GM12801 (cell line): ENCODE data around the gene TMBIM6.

Experiments used
- TF ChIP-seq, protein P1 (sequence below): IDR thresholded peaks from one replicate; pipeline ENCODE4 v1.5.1; 2011; ENCODE audit warnings: control low read depth; ENCODE audit not compliant: insufficient read length; ENCODE audit errors: extremely low read depth

Gene TMBIM6

DNA sequence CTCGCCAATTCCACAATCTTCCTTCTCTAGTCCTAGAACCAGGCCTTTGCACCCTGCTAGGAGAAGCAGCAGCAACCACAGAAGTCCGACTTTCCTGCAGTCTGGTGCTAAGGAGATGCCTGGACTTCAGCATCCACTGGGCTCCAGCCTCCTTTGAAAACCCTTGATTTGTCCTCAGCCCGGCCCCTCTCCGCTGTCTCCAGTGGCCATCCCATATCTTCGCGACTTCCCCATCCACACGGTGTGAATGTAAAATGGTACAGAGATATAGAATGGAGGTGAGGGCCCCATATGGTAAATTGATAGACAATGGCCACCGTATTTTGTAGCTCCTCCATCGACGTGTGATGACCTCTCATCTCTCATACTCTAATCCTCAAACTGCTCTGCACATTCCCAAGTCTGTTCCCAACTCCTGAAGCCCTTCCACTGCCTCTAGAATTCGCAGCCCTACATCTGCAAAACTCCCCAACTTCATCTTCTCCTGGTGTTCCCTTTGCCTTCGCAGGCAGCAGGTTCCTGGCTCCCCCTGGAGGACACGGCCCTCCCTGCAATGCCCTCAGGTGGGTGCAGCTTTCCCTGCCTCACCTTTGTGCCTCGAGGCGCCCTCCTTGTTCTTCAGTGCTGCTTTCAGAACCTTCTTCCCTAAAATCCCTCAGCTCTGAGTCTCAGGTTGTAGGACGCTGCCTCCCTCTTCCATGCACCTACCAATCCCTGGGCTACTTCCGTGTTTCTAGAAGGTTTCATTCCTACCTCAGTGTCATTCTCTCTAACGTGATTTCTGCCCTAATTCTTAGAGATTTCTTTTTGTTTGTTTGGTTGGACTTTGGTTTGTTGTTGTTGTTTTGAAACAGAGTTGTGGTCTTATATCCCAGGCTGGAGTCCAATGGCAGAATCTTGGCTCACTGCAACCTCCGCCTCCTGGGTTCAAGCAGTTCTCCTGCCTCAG is 36.7 kb downstream of the TMBIM6 start:
- TF ChIP-seq, protein P1, sequence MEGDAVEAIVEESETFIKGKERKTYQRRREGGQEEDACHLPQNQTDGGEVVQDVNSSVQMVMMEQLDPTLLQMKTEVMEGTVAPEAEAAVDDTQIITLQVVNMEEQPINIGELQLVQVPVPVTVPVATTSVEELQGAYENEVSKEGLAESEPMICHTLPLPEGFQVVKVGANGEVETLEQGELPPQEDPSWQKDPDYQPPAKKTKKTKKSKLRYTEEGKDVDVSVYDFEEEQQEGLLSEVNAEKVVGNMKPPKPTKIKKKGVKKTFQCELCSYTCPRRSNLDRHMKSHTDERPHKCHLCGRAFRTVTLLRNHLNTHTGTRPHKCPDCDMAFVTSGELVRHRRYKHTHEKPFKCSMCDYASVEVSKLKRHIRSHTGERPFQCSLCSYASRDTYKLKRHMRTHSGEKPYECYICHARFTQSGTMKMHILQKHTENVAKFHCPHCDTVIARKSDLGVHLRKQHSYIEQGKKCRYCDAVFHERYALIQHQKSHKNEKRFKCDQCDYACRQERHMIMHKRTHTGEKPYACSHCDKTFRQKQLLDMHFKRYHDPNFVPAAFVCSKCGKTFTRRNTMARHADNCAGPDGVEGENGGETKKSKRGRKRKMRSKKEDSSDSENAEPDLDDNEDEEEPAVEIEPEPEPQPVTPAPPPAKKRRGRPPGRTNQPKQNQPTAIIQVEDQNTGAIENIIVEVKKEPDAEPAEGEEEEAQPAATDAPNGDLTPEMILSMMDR, result no peak

DNA sequence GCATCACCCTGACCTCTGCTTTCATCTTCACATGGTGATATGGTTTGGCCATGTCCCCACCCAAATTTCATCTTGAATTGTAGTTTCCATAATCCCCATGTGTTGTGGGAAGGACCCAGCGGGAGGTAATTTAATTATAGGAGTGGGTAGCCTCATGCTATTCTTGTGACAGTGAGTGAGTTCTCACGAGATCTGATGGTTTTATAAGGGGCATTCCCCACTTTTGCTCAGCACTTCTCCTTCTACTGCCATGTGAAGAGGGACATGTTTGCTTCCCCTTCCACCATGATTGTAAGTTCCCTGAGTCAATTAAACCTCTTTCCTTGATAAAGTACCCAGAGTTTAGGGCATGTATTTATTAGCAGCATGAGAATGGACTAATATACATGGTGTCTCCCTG is 38.2 kb downstream of the TMBIM6 start:
- TF ChIP-seq, protein P1, result no peak

DNA sequence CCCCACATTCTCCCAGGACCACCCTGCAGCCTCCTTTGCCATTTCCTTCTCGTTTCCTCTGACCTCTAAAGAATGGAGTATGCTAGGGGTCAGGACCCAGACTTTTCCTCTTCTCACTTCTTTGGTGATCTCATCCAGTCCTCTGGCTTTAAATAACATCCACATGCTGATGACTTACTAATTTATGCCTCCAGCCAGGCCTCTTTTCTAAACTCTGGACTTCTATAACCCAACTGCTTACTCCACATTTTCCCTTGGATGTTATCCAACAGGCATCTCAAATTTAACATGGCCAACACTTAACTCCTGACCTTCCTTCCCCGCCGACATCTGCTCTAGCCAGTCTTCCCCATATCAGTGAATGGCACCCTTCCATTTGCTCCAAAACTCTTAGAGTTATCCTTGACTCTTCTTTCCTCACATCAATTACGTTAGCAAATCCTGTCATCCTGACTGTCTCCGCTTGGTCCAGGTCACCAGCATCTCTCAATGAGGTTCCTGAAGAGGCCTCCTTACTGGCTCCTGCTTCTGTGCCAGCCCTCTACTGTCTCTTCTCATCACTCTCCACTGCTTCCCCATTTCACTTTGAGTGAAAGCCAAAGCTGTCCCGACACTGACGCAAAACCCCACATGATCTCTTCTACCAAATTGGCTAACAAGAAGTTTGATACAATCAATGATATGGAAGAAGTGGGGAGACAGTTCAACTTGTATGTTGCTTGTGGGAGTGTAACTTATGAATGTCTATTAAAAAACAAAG is 42.7 kb downstream of the TMBIM6 start:
- TF ChIP-seq, protein P1, result no peak

DNA sequence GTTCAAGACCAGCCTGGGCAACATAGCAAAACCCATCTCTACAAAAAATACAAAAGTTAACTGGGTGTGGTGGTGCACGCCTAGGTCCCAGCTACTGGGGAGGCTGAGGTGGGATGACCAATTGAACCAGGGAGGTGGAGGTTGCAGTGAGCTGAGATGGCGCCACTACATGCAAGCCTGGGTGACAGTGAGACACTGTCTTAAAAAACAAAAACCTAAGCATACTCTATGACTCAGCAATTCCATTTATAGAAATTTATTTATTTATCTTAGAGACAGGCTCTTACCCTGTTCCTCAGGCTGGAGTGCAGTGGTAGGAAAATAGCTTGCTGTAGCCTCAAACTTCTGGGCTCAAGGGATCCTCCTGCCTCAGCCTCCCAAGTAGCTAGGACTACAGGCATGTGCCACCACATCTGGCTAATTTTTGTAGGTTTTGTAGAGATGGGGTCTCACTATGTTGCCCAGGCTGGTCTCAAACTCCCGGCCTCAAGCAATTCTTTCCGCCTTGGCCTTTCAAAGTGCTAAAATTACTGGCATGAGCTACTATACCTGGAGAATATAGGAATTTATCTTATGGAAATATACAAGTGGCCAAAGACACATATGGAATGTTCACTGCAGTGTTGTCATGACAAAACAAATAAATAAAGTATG is 43.5 kb downstream of the TMBIM6 start:
- TF ChIP-seq, protein P1, result no peak

DNA sequence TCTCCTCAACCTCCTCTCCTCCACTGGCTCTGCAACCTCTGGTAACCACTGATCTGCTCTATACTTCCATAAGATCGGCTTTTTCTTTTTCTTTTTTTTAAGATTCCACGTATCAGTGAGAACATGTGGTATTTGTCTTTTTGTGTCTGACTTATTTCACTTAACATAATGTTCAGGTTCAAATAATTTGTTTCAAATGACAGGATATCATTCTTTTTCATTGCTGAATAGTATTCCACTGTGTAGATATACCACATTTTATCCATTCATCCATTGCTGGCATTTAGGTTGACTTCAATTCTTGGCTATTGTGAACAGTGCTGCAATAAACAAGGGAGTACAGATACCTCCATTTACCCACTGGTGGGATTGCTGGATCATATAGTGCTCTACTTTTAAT is 46.3 kb downstream of the TMBIM6 start:
- TF ChIP-seq, protein P1, result no peak

DNA sequence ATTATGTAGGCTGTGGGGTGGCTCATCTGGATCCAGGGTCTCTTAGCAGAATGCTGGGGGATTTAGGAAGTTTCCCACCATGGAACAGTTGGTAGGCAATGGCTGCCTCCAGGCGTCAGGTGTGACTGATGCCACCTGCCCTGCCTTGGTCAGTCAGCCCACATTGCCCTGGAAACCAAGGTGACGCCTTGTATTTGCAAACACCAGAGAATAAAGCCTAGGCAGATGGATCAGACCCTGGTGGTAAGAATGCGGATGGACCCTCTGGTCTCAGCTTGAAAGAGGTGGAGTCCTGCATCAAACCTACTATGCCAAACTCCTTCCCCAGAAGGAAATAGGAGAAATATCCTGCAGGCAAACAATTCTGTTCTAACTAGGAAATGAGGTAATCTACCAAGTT is 48.6 kb downstream of the TMBIM6 start:
- TF ChIP-seq, protein P1, result no peak

DNA sequence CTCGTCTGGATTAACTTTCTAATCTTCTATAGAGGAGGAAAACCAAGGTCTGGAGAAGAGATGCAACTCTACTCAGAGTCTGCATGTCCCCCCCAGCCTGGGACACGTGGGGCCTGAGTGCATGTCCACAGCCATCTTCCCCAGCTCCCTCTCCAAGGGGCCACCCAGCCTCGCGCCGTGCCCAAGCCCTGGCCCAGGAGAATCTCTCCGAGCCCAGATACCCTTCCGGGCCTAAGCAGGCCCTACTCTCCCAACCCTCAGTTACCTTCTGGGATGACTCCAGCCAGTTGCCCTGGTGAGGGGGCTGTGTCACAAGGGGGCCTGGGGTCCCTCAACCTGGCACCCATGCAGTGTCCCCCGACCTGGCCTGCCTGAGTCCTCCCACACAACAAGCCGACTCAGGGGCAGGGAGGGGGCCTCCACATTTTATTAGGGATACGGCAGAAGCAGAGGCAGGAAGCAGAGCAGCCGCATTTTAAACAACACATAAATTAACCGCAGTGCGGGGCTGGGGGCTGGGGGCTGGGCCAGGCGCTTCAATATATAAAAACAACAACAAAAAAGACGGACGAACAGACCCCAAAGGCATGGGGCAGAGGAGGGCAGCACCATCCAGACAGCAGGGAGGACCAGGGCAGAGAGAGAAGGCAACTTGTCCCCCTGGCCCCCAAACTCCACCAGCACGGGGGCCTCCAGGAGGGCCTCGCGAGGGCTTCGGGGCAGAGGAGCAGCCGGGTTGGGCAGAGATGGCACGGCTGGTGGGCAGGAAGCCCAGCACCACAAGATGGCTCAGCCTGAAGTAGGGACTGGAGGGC is 49.6 kb downstream of the TMBIM6 start:
- TF ChIP-seq, protein P1, result no peak
